ENCODE results near the gene NMRAL1.

Gene NMRAL1

GRCh38 chr16:4511441-4512082, 37.1 kb upstream of the NMRAL1 start:
- no peak overlapping the region for H3K4me3 ChIP-seq (ENCODE audit: low read length)
- no peaks in the 10 kb centered on the region for H3K79me2 ChIP-seq (ENCODE audit: low read length)
- no peaks in the 10 kb centered on the region for H3K27me3 ChIP-seq (ENCODE audit: low read depth, low read length)
- H3K4me2 ChIP-seq (ENCODE audit: low read length), result no peak overlapping the region
- H3K36me3 ChIP-seq (replicated peaks; ENCODE audit: low read depth, low read length), result peaks cover 42% of the 10 kb centered on the region
- H3K4me1 ChIP-seq (ENCODE audit: low read length), result peaks cover 26% of the 10 kb centered on the region
- H4K20me1 ChIP-seq (ENCODE audit: insufficient read depth, low read length), result peaks cover 10% of the 10 kb centered on the region; the same call in 1 of the 2 replicates
- no peaks in the 10 kb centered on the region for H3K9me3 ChIP-seq (ENCODE audit: insufficient read depth, low read length)
- no peak overlapping the region for H3K27ac ChIP-seq (ENCODE audit: low read length)
- no peak overlapping the region for H2AFZ ChIP-seq (ENCODE audit: low read depth, low read length)
- no peak overlapping the region for H3K9ac ChIP-seq (ENCODE audit: low read length)
- TF ChIP-seq EZH2phosphoT487 (IDR thresholded peaks at IDR 0.05; ENCODE audit: low read depth) (no peak), CTCF (IDR thresholded peaks at IDR 0.05; ENCODE audit: low read depth, low read length) (peak; percentile 31)

GRCh38 chr16:4510747-4511426, 36.5 kb upstream of the NMRAL1 start:
- Histone ChIP-seq H3K4me1 (ENCODE audit: low read length) (peaks cover 29% of the 10 kb centered on the region), H3K9me3 (ENCODE audit: insufficient read depth, low read length) (no peaks in the 10 kb centered on the region), H3K4me3 (ENCODE audit: low read length) (no peak overlapping the region), H3K9ac (ENCODE audit: low read length) (no peak overlapping the region), H3K36me3 (replicated peaks; ENCODE audit: low read depth, low read length) (peaks cover 45% of the 10 kb centered on the region), H3K27me3 (ENCODE audit: low read depth, low read length) (no peaks in the 10 kb centered on the region), H3K79me2 (ENCODE audit: low read length) (no peaks in the 10 kb centered on the region), H2AFZ (ENCODE audit: low read depth, low read length) (no peak overlapping the region), H3K27ac (ENCODE audit: low read length) (no peak overlapping the region), H4K20me1 (ENCODE audit: insufficient read depth, low read length) (peaks cover 9% of the 10 kb centered on the region), H3K4me2 (ENCODE audit: low read length) (no peak overlapping the region)
- TF ChIP-seq EZH2phosphoT487 (IDR thresholded peaks at IDR 0.05; ENCODE audit: low read depth) (no peak), CTCF (IDR thresholded peaks at IDR 0.05; ENCODE audit: low read depth, low read length) (no peak)

- Histone ChIP-seq H2AFZ (ENCODE audit: low read depth, low read length) (no peak overlapping the region), H3K9me3 (ENCODE audit: insufficient read depth, low read length) (no peaks in the 10 kb centered on the region), H3K4me1 (ENCODE audit: low read length) (peaks cover 29% of the 10 kb centered on the region), H3K4me3 (ENCODE audit: low read length) (no peak overlapping the region), H3K4me2 (ENCODE audit: low read length) (no peak overlapping the region), H3K9ac (ENCODE audit: low read length) (no peak overlapping the region), H4K20me1 (ENCODE audit: insufficient read depth, low read length) (peaks cover 10% of the 10 kb centered on the region), H3K27me3 (ENCODE audit: low read depth, low read length) (no peaks in the 10 kb centered on the region), H3K27ac (ENCODE audit: low read length) (no peak overlapping the region), H3K36me3 (replicated peaks; ENCODE audit: low read depth, low read length) (peaks cover 45% of the 10 kb centered on the region), H3K79me2 (ENCODE audit: low read length) (no peaks in the 10 kb centered on the region)
- TF ChIP-seq CTCF (IDR thresholded peaks at IDR 0.05; ENCODE audit: low read depth, low read length), result no peak
- no peak for TF ChIP-seq EZH2phosphoT487 (IDR thresholded peaks at IDR 0.05; ENCODE audit: low read depth)
Observed at GRCh38 chr16:4510131-4510530, 35.7 kb upstream of the NMRAL1 start.

GRCh38 chr16:4509420-4509819, 35.0 kb upstream of the NMRAL1 start:
- Histone ChIP-seq H3K36me3 (replicated peaks; ENCODE audit: low read depth, low read length) (peaks cover 41% of the 10 kb centered on the region), H3K9ac (ENCODE audit: low read length) (no peak overlapping the region), H3K9me3 (ENCODE audit: insufficient read depth, low read length) (no peaks in the 10 kb centered on the region), H3K4me1 (ENCODE audit: low read length) (peaks cover 26% of the 10 kb centered on the region), H3K4me2 (ENCODE audit: low read length) (no peak overlapping the region), H4K20me1 (ENCODE audit: insufficient read depth, low read length) (peaks cover 5% of the 10 kb centered on the region; the same call in 1 of the 2 replicates), H3K27me3 (ENCODE audit: low read depth, low read length) (no peaks in the 10 kb centered on the region), H3K4me3 (ENCODE audit: low read length) (no peak overlapping the region), H2AFZ (ENCODE audit: low read depth, low read length) (no peak overlapping the region), H3K79me2 (ENCODE audit: low read length) (no peaks in the 10 kb centered on the region), H3K27ac (ENCODE audit: low read length) (no peak overlapping the region)
- TF ChIP-seq EZH2phosphoT487 (IDR thresholded peaks at IDR 0.05; ENCODE audit: low read depth), result no peak
- no peak for TF ChIP-seq CTCF (IDR thresholded peaks at IDR 0.05; ENCODE audit: low read depth, low read length)

Measured in OCI-LY3 (cell line).